ENCODE data around the gene CLEC4C. TPM values are rescaled to one million over a fixed set of nuclear protein-coding genes. Genes with fewer than 3 reads are reported as not detected.

Gene CLEC4C
- total and polyA plus RNA-seq, 2 of the 8 experiments (the other 6 are each of a cell fraction or from before 2014, with no cell fraction given): 0.76 TPM; not detected in 1

GRCh38 chr12:7784701-7785100 is 37.5 kb upstream of the CLEC4C start:
- no peak overlapping the region for H3K18ac ChIP-seq (ENCODE audit: extremely low read depth, low read length)
- no peak overlapping the region for H3K27ac ChIP-seq (ENCODE audit: low read depth, low read length)
- no peak overlapping the region for H4K8ac ChIP-seq (ENCODE audit: extremely low read depth, insufficient read depth, low read length)
- TF ChIP-seq POLR2A (IDR thresholded peaks at IDR 0.05; ENCODE audit: control extremely low read depth in 1 of 2, low read depth in 2 of 2, low read length in 2 of 2) (no peak), HDAC6 (IDR thresholded peaks at IDR 0.05; ENCODE audit: low read depth, low read length) (no peak), NRF1 (IDR thresholded peaks at IDR 0.05; ENCODE audit: low read depth, low read length) (no peak)
- H3K23ac ChIP-seq (ENCODE audit: insufficient read length): no peak overlapping the region
- H2BK120ac ChIP-seq (replicated peaks; ENCODE audit: low read depth, low read length): no peak overlapping the region
- H3K23me2 ChIP-seq (ENCODE audit: low read depth, low read length): no peaks in the 10 kb centered on the region
- no peak overlapping the region for H3K4me2 ChIP-seq (ENCODE audit: insufficient read depth in 1 of 2, low read depth in 2 of 2, low read length in 2 of 2)
- CTCF ChIA-PET (ENCODE audit: partially characterized antibody): interaction anchor here (1.1 to 1.2 kb wide), 2 partner anchors 22 to 108 kb away, joined by 3 read pairs; no protein-coding TSS in a partner anchor
- no peak overlapping the region for H2BK20ac ChIP-seq (ENCODE audit: low read length)
- H3K27me3 ChIP-seq (replicated peaks in 1 of 4; ENCODE audit: control insufficient read depth in 3 of 4, extremely low read depth in 1 of 4, insufficient read depth in 3 of 4, low read length in 3 of 4): no peaks in the 10 kb centered on the region
- no peaks in the 10 kb centered on the region for H3K79me1 ChIP-seq (ENCODE audit: low read depth, low read length)
- H3K56ac ChIP-seq (replicated peaks; ENCODE audit: insufficient read length, low read depth, low read length): no peak overlapping the region
- POLR2A ChIA-PET (ENCODE audit: partially characterized antibody): interaction anchor here (1.1 to 1.2 kb wide), 2 partner anchors 14 to 121 kb away, joined by 3 to 4 read pairs; no protein-coding TSS in a partner anchor
- no peak for DNase-seq (ENCODE audit: low read depth in 1 of 2, low spot score in 2 of 2)
- 85% methylated on average over 2 of the region's 2 CpGs; no CpG with 5 or more reads in 1 of the 2 experiments for WGBS, 2 experiments (ENCODE audit: extremely low coverage in 1 of 2, insufficient coverage in 1 of 2, insufficient read length in 1 of 2, insufficient replicate concordance in 2 of 2, low coverage in 1 of 2, low lambda C conversion rate in 2 of 2, missing lambda C conversion rate in 1 of 2)
- H2AFZ ChIP-seq (ENCODE audit: low read length): no peak overlapping the region
- no peak overlapping the region for H2BK5ac ChIP-seq (ENCODE audit: low read depth, low read length)
- H3K36me3 ChIP-seq (ENCODE audit: control insufficient read depth in 2 of 4, insufficient read depth in 4 of 4, low read length in 3 of 4): no peaks in the 10 kb centered on the region
- no peak overlapping the region for H4K5ac ChIP-seq (ENCODE audit: insufficient read length, low read depth, low read length)
- H3K4me1 ChIP-seq (replicated peaks in 1 of 4; ENCODE audit: control insufficient read depth in 3 of 4, insufficient read depth in 4 of 4, low read length in 3 of 4): peaks cover 8 to 18% (median 14%) of the 10 kb centered on the region in 4 experiments
- no peak overlapping the region for H3K4me3 ChIP-seq (ENCODE audit: extremely low read depth in 1 of 4, insufficient read depth in 2 of 4, low read depth in 3 of 4, low read length in 4 of 4)
- H2AK5ac ChIP-seq (ENCODE audit: low read depth, low read length): no peak overlapping the region
- H3K9ac ChIP-seq (replicated peaks in 1 of 4; ENCODE audit: extremely low read depth in 1 of 4, low read depth in 3 of 4, low read length in 3 of 4): no peak overlapping the region
- H3K4ac ChIP-seq (replicated peaks; ENCODE audit: insufficient read length, low read depth, low read length): no peak overlapping the region
- H4K20me1 ChIP-seq (replicated peaks in 1 of 2; ENCODE audit: control insufficient read depth in 1 of 2, insufficient read depth in 2 of 2, low read length in 2 of 2): no peaks in the 10 kb centered on the region
- no peaks in the 10 kb centered on the region for H3K9me3 ChIP-seq (ENCODE audit: insufficient read depth in 2 of 2, low read depth in 1 of 2, low read length in 1 of 2)
- 0 out of 2 replicates have a peak overlapping the region, but pooled peaks have one; percentile 50 for H2BK12ac ChIP-seq (ENCODE audit: low read depth, low read length)
- no peak for FAIRE-seq
- H3K79me2 ChIP-seq (ENCODE audit: control insufficient read depth in 1 of 2, insufficient read depth in 2 of 2, low read length in 2 of 2): peaks cover 1 to 8% of the 10 kb centered on the region in 2 experiments; a peak in 3 of 4 replicates
- H3K14ac ChIP-seq (ENCODE audit: insufficient read length): no peak overlapping the region
- no peak overlapping the region for H4K91ac ChIP-seq (replicated peaks; ENCODE audit: insufficient read length, low read length)
- H2BK15ac ChIP-seq (ENCODE audit: low read length): no peak overlapping the region
